Islet of Langerhans (tissue), 1 donor: ENCODE measurements around the gene TTLL6.

Experiments used
- FAIRE-seq: peaks from one replicate; lab custom pipeline; 2011; peaks lifted over from hg19 to GRCh38; lab: Jason Lieb, UNC

Gene TTLL6

GRCh38 chr17:48737330-48738043 is 79.5 kb downstream of the TTLL6 start:
- no peak for FAIRE-seq

GRCh38 chr17:48735062-48735351 is 82.0 kb downstream of the TTLL6 start:
- FAIRE-seq = no peak

GRCh38 chr17:48734333-48735061 is 82.5 kb downstream of the TTLL6 start:
- FAIRE-seq = no peak

GRCh38 chr17:48733632-48734328 is 83.2 kb downstream of the TTLL6 start:
- no peak for FAIRE-seq

GRCh38 chr17:48732688-48733629 is 84.1 kb downstream of the TTLL6 start:
- no peak for FAIRE-seq

- FAIRE-seq = no peak
Measured at GRCh38 chr17:48731355-48731754, 85.7 kb downstream of the TTLL6 start.

- FAIRE-seq = no peak
Measured at GRCh38 chr17:48730240-48730550, 86.8 kb downstream of the TTLL6 start.

- no peak for FAIRE-seq
Measured at GRCh38 chr17:48729335-48730239, 87.4 kb downstream of the TTLL6 start.

- no peak for FAIRE-seq
Measured at GRCh38 chr17:48728232-48729231, 88.5 kb downstream of the TTLL6 start, which contains the start of gene HOXB13. Gene HOXB13, minus strand, starts transcription at chr17:48728750. Its CDS starts 157 bp downstream, at chr17:48728593.

- no peak for FAIRE-seq
Measured at GRCh38 chr17:48727415-48728175, 89.4 kb downstream of the TTLL6 start.

GRCh38 chr17:48726916-48727286 is 90.1 kb downstream of the TTLL6 start:
- no peak for FAIRE-seq

GRCh38 chr17:48726114-48726915 is 90.7 kb downstream of the TTLL6 start:
- no peak for FAIRE-seq

GRCh38 chr17:48725288-48726064 is 91.6 kb downstream of the TTLL6 start:
- no peak for FAIRE-seq

- no peak for FAIRE-seq
Measured at GRCh38 chr17:48725004-48725287, 92.1 kb downstream of the TTLL6 start.

GRCh38 chr17:48724251-48725003 is 92.6 kb downstream of the TTLL6 start:
- no peak for FAIRE-seq

- FAIRE-seq = no peak
Measured at GRCh38 chr17:48723423-48724250, 93.4 kb downstream of the TTLL6 start.
